OCI-M1 (cell line): ENCODE measurements around the gene KLHL35.

Source experiments
- DNase-seq: peaks from one replicate; lab custom pipeline; 2025; lab: John Stamatoyannopoulos, UW

KLHL35 gene

GRCh38 chr11:75442161-75442885, 9.3 kb upstream of the KLHL35 start:
- DNase-seq = no peak

GRCh38 chr11:75441804-75442132, 8.8 kb upstream of the KLHL35 start:
- DNase-seq = no peak

GRCh38 chr11:75440960-75441803, 8.2 kb upstream of the KLHL35 start:
- no peak for DNase-seq

- DNase-seq = no peak
Observed at GRCh38 chr11:75439495-75440120, 6.6 kb upstream of the KLHL35 start.

- DNase-seq = peak; percentile 58
Observed at GRCh38 chr11:75439026-75439425, 6.0 kb upstream of the KLHL35 start.

GRCh38 chr11:75437966-75438659, 5.1 kb upstream of the KLHL35 start:
- no peak for DNase-seq

GRCh38 chr11:75436806-75437205, 3.8 kb upstream of the KLHL35 start:
- DNase-seq = no peak

- no peak for DNase-seq
Observed at GRCh38 chr11:75435571-75435925, 2.5 kb upstream of the KLHL35 start.

- DNase-seq = no peak
Observed at GRCh38 chr11:75434886-75435570, 2.0 kb upstream of the KLHL35 start.

- no peak for DNase-seq
Observed at GRCh38 chr11:75434051-75434450, 1.0 kb upstream of the KLHL35 start.

GRCh38 chr11:75433443-75433842, 440 bp upstream of the KLHL35 start:
- no peak for DNase-seq

- no peak for DNase-seq
Observed at GRCh38 chr11:75431533-75432525, 1.2 kb downstream of the KLHL35 start.

GRCh38 chr11:75430714-75431532, 2.1 kb downstream of the KLHL35 start:
- no peak for DNase-seq

- peak; percentile 76 for DNase-seq
Observed at GRCh38 chr11:75429902-75430713, 2.9 kb downstream of the KLHL35 start.

GRCh38 chr11:75429641-75429901, 3.4 kb downstream of the KLHL35 start:
- no peak for DNase-seq

- DNase-seq = no peak
Observed at GRCh38 chr11:75428989-75429640, 3.9 kb downstream of the KLHL35 start.

- DNase-seq = peak; percentile 100
Observed at GRCh38 chr11:75428281-75428724, 4.7 kb downstream of the KLHL35 start.

- DNase-seq = no peak
Observed at GRCh38 chr11:75427181-75427580, 5.8 kb downstream of the KLHL35 start.

- no peak for DNase-seq
Observed at GRCh38 chr11:75426720-75427086, 6.3 kb downstream of the KLHL35 start.
